ENCODE results near the gene C1RL. TPM values are rescaled to one million over a fixed set of nuclear protein-coding genes. Genes with fewer than 3 reads are reported as not detected.

The C1RL gene
- polyA plus RNA-seq, 1 experiment = 45.3 TPM

DNA sequence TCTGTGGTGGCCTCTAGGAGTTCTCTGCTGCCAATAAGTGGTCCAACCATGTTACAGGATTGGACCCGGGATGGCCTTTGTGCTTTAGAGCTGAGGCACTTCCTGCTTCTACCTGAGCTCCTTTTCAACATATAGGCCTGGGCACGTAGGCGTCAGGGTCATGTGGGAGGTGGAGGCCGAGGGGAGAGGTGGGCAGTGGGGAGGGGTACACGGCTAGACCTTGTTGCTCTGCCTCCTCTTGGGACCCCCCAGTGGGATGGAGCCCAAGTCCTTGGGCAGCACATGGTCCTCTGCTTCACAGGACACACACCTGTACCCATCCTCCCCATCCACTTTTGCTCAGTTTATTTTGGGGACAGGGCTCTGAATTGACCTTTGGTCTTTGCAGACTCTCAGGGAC lies 12.3 kb upstream of the C1RL start:
- Histone ChIP-seq H3K27me3 (ENCODE audit: control insufficient read depth, insufficient read depth, low read length) (no peaks in the 10 kb centered on the region), H3K27ac (ENCODE audit: low read depth, low read length) (no peak overlapping the region), H3K9me3 (ENCODE audit: control insufficient read depth, insufficient read depth, low read length) (no peaks in the 10 kb centered on the region), H3K4me3 (ENCODE audit: low read depth, low read length) (no peak overlapping the region)
- TF ChIP-seq, protein P1, sequence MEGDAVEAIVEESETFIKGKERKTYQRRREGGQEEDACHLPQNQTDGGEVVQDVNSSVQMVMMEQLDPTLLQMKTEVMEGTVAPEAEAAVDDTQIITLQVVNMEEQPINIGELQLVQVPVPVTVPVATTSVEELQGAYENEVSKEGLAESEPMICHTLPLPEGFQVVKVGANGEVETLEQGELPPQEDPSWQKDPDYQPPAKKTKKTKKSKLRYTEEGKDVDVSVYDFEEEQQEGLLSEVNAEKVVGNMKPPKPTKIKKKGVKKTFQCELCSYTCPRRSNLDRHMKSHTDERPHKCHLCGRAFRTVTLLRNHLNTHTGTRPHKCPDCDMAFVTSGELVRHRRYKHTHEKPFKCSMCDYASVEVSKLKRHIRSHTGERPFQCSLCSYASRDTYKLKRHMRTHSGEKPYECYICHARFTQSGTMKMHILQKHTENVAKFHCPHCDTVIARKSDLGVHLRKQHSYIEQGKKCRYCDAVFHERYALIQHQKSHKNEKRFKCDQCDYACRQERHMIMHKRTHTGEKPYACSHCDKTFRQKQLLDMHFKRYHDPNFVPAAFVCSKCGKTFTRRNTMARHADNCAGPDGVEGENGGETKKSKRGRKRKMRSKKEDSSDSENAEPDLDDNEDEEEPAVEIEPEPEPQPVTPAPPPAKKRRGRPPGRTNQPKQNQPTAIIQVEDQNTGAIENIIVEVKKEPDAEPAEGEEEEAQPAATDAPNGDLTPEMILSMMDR (IDR thresholded peaks at IDR 0.05; ENCODE audit: low read depth, low read length) = no peak
- DNase-seq (ENCODE audit: low read depth, low spot score) = no peak
- CTCF ChIA-PET = interaction anchor here (1.3 kb wide), 2 partner anchors 13 to 24 kb away, joined by 3 to 4 read pairs; no protein-coding TSS in a partner anchor
- POLR2A ChIA-PET = no interaction called here

DNA sequence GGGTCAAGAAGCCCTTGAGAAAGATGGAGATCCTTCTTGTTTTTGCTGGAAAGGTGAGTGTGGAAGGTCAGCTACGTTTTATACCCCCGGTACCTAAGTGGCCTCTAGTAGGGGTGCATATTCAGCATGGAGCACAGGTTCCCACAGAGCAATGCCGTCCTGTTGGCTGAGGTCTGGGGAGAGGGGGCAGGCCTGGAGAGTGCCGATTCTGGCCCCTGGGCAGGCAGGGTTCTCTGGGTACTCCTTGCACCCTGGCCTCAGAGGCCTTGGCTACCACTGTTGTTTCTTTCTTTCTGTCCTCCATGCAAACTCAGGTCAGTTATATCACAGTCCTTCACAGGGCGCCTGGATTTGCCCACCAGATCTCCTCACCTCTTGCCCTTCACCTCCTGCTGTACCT lies 11.2 kb upstream of the C1RL start:
- Histone ChIP-seq H3K4me3 (ENCODE audit: low read depth, low read length) (no peak overlapping the region), H3K9me3 (ENCODE audit: control insufficient read depth, insufficient read depth, low read length) (no peaks in the 10 kb centered on the region), H3K27me3 (ENCODE audit: control insufficient read depth, insufficient read depth, low read length) (no peaks in the 10 kb centered on the region), H3K27ac (ENCODE audit: low read depth, low read length) (no peak overlapping the region)
- POLR2A ChIA-PET = no interaction called here
- no peak for DNase-seq (ENCODE audit: low read depth, low spot score)
- CTCF ChIA-PET = interaction anchor here (0.6 kb wide), 1 partner anchor 43 kb away, joined by 3 read pairs; no protein-coding TSS in a partner anchor
- TF ChIP-seq, protein P1 (IDR thresholded peaks at IDR 0.05; ENCODE audit: low read depth, low read length) = no peak

DNA sequence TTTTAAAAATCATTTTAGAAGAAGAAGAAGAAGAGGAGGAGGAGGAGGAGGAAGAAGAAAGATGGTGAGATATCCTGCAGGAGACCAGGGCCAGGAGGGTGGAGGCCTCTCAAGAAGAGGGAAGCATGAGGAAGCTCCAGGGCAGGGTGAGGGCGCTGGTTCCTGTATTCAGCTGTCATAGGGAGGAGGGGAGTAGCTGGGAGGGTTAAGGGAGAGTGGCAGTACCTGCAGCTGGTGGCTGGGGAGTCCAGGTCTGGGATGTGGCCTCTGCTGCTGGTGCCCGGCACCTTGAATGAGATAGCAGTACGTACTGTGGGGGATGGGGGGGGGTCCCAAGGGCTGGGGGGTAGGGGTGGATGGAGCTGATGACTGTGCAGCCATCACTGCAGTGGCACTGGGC lies 9.9 kb upstream of the C1RL start:
- Histone ChIP-seq H3K27me3 (ENCODE audit: control insufficient read depth, insufficient read depth, low read length) (no peaks in the 10 kb centered on the region), H3K27ac (ENCODE audit: low read depth, low read length) (no peak overlapping the region), H3K4me3 (ENCODE audit: low read depth, low read length) (no peak overlapping the region), H3K9me3 (ENCODE audit: control insufficient read depth, insufficient read depth, low read length) (no peaks in the 10 kb centered on the region)
- no peak for DNase-seq (ENCODE audit: low read depth, low spot score)
- TF ChIP-seq, protein P1 (IDR thresholded peaks at IDR 0.05; ENCODE audit: low read depth, low read length) = no peak
- ChIA-PET POLR2A (no interaction called here), CTCF (interaction anchor here (1.5 kb wide), 1 partner anchor 9 kb away, joined by 6 read pairs; no protein-coding TSS in a partner anchor)

DNA sequence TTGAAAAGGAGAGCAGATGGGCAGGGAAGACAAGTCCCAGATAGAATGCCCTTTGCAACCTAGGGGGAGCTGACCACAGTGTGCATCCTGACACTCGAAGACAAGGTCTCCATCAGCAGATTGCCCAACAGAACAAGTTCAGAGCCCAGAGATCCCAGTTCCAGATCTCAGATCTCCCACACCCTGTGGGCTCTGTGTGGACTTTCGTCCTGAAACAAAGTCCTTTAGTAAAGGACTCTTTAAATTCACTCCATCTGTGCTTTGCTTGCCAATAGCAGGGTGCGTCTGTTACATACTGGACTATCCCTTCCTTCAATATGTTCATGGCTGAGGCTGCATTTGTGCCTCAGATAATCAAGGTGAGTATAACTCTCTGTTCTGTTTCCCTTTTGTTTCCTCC lies 8.7 kb upstream of the C1RL start:
- H3K9me3 ChIP-seq (ENCODE audit: control insufficient read depth, insufficient read depth, low read length) = no peaks in the 10 kb centered on the region
- no peak overlapping the region for H3K4me3 ChIP-seq (ENCODE audit: low read depth, low read length)
- POLR2A ChIA-PET = no interaction called here
- TF ChIP-seq, protein P1 (IDR thresholded peaks at IDR 0.05; ENCODE audit: low read depth, low read length) = no peak
- CTCF ChIA-PET = no interaction called here
- H3K27me3 ChIP-seq (ENCODE audit: control insufficient read depth, insufficient read depth, low read length) = no peaks in the 10 kb centered on the region
- H3K27ac ChIP-seq (ENCODE audit: low read depth, low read length) = no peak overlapping the region
- DNase-seq (ENCODE audit: low read depth, low spot score) = no peak

DNA sequence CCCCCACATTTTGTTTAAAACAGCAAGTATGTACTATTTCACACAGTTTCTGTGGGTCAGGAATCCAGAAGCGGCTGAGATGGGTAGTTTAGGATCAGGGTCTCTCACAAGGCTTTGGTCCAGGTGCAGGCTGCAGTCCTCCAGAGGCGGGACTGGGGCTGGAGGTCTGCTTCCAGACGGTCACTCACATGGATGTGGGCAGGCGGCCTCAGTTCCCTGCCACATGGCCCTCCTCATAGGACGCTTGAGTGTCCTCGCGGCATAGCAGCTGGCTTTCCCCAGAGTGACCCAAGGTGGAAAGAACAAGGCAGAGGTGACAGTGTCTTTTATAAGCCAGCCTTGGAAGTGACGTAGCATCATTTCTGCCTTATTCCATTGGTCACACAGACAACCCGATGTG lies 7.9 kb upstream of the C1RL start:
- DNase-seq (ENCODE audit: low read depth, low spot score) = no peak
- Histone ChIP-seq H3K4me3 (ENCODE audit: low read depth, low read length) (no peak overlapping the region), H3K27me3 (ENCODE audit: control insufficient read depth, insufficient read depth, low read length) (no peaks in the 10 kb centered on the region), H3K9me3 (ENCODE audit: control insufficient read depth, insufficient read depth, low read length) (no peaks in the 10 kb centered on the region), H3K27ac (ENCODE audit: low read depth, low read length) (no peak overlapping the region)
- CTCF ChIA-PET = no interaction called here
- POLR2A ChIA-PET = no interaction called here
- TF ChIP-seq, protein P1 (IDR thresholded peaks at IDR 0.05; ENCODE audit: low read depth, low read length) = no peak
